Gastroesophageal sphincter (tissue), 4 donors: Measurements from ENCODE around the gene ZC3H15. TPM values are rescaled to one million over a fixed set of nuclear protein-coding genes. Genes with fewer than 3 reads are reported as not detected.

Experiments
- ATAC-seq: fragments of 150-250 bp; one replicate; pipeline ENCODE4 v1.9.1; 2016; ENCODE audit warnings: mild to moderate bottlenecking, moderate library complexity
- H3K27ac ChIP-seq, 4 donors: fragments of 200-600 bp; sonication (generic) in 3 of 4; 1 replicate in 3 of 4; 2 replicates in 1 of 4; pipeline ENCODE4 v1.5.1; 2016 to 2019
- H3K27me3 ChIP-seq: fragments of 200-600 bp; sonication (generic); one replicate; pipeline ENCODE4 v1.5.1; 2019
- H3K36me3 ChIP-seq, 2 donors: fragments of 200-600 bp; sonication (generic); one replicate each; pipeline ENCODE4 v1.5.1; 2019; ENCODE audit warnings: control low read depth in 1 of 2
- H3K4me1 ChIP-seq, 3 donors: fragments of 200-600 bp; sonication (generic); 1 replicate in 2 of 3; 2 replicates in 1 of 3; pipeline ENCODE4 v1.5.1; 2016 to 2019; ENCODE audit warnings: control low read depth in 2 of 3
- H3K4me3 ChIP-seq, 2 donors: fragments of 200-600 bp; sonication (generic); one replicate each; pipeline ENCODE4 v1.5.1; 2019; ENCODE audit warnings: mild to moderate bottlenecking in 1 of 2, moderate library complexity in 1 of 2
- H3K9me3 ChIP-seq, 3 donors: fragments of 200-600 bp; sonication (generic); one replicate each; pipeline ENCODE4 v1.5.1; 2017 to 2019; ENCODE audit warnings: control low read depth in 2 of 3
- EP300 ChIP-seq: sonication (generic); formaldehyde crosslinking; IDR thresholded peaks from one replicate; pipeline ENCODE4 v1.6.1; 2017; ENCODE audit warnings: antibody characterized with exemption, mild to moderate bottlenecking
- POLR2A ChIP-seq, 2 donors: fragments of 450-650 bp; IDR thresholded peaks; one replicate each; pipeline ENCODE4 v1.6.1; 2017; ENCODE audit warnings: antibody characterized with exemption in 2 of 2, mild to moderate bottlenecking in 2 of 2, moderate library complexity in 1 of 2
- POLR2AphosphoS5 ChIP-seq: sonication (generic); formaldehyde crosslinking; IDR thresholded peaks from one replicate; pipeline ENCODE4 v1.6.1; 2017; ENCODE audit warnings: antibody characterized with exemption
- WGBS, 2 donors: methylation state at CpG; one replicate each; pipeline ENCODE4 v1.1.5; 2018; ENCODE audit warnings: low coverage in 1 of 2; 5-methylcytosine and 5-hydroxymethylcytosine counted together
- total RNA-seq, 4 donors: library from RNA; depleted of rRNA; stranded (reverse); fragments of >200 nt; gene quantifications; one replicate each; pipeline ENCODE4 v1.1.0, GENCODE V29; 2016
- TF ChIP-seq, protein P1 (sequence below), 4 experiments: fragments of 200-600 bp in 2 of 4; fragments of 450-650 bp in 2 of 4; sonication (generic) in 1 of 4; IDR thresholded peaks; one replicate each; pipeline ENCODE4 v1.5.1; 2017 to 2019; ENCODE audit warnings: antibody characterized with exemption in 4 of 4, mild to moderate bottlenecking in 2 of 4, moderate library complexity in 2 of 4

The ZC3H15 gene
- total RNA-seq, 4 donors from 2014 or later = 46.3 to 74.6 (median 67.4) TPM

DNA sequence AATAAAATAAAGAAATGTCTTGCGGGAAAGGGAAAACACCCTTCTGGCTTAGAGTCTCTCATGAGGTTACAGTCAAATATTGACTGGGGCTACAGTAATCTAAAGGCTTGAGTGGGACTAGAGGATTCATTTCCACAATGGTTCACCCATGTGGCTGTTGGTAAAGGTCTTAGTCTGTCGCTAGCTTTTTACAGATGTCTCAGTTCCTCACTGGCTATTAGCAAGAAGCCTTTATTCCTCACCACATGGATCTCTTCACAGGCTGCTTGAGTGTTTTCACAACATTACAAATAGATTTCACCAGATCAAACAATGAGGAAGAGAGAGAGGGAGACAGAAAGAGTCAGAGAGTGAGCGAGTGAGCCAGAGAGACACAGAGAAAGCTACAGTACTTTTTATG is 8.3 kb upstream of the ZC3H15 start:
- no peak overlapping the region for H3K27ac ChIP-seq
- H3K4me1 ChIP-seq = no peaks in the 10 kb centered on the region
- H3K4me3 ChIP-seq = no peak overlapping the region
- WGBS, 2 donors = 61 to 94% methylated on average over 3 of the region's 3 CpGs
- H3K27me3 ChIP-seq = no peaks in the 10 kb centered on the region
- TF ChIP-seq POLR2A (IDR thresholded peaks at IDR 0.05) = no peak
- no peak for TF ChIP-seq POLR2AphosphoS5
- no peak for TF ChIP-seq EP300
- TF ChIP-seq, protein P1, sequence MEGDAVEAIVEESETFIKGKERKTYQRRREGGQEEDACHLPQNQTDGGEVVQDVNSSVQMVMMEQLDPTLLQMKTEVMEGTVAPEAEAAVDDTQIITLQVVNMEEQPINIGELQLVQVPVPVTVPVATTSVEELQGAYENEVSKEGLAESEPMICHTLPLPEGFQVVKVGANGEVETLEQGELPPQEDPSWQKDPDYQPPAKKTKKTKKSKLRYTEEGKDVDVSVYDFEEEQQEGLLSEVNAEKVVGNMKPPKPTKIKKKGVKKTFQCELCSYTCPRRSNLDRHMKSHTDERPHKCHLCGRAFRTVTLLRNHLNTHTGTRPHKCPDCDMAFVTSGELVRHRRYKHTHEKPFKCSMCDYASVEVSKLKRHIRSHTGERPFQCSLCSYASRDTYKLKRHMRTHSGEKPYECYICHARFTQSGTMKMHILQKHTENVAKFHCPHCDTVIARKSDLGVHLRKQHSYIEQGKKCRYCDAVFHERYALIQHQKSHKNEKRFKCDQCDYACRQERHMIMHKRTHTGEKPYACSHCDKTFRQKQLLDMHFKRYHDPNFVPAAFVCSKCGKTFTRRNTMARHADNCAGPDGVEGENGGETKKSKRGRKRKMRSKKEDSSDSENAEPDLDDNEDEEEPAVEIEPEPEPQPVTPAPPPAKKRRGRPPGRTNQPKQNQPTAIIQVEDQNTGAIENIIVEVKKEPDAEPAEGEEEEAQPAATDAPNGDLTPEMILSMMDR (IDR thresholded peaks at IDR 0.05) = no peak
- ATAC-seq = no peak
- H3K36me3 ChIP-seq = no peaks in the 10 kb centered on the region
- H3K9me3 ChIP-seq = no peaks in the 10 kb centered on the region

DNA sequence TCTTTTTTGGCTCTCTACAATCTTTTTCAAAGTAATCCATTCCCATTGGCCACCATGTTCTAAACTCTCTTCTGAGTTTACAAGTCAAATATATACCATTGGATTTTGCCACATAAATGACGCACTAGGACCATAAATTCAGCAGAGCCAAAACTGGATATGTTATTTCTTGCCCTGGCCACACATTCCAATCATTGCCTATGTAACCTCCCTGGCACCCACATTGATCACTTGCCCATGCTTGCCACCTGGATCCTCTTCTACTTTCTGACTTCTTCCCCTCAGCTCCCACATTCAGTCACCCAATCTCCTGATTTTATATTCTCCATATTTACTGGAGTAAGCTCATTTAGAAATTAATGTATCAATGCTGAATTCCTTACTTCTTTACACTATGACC is 5.1 kb upstream of the ZC3H15 start:
- 88 to 100% methylated on average over 1 of the region's 1 CpG for WGBS, 2 donors
- TF ChIP-seq EP300 (no peak), POLR2A (IDR thresholded peaks at IDR 0.05) (no peak), POLR2AphosphoS5 (no peak)
- H3K9me3 ChIP-seq = no peaks in the 10 kb centered on the region

DNA sequence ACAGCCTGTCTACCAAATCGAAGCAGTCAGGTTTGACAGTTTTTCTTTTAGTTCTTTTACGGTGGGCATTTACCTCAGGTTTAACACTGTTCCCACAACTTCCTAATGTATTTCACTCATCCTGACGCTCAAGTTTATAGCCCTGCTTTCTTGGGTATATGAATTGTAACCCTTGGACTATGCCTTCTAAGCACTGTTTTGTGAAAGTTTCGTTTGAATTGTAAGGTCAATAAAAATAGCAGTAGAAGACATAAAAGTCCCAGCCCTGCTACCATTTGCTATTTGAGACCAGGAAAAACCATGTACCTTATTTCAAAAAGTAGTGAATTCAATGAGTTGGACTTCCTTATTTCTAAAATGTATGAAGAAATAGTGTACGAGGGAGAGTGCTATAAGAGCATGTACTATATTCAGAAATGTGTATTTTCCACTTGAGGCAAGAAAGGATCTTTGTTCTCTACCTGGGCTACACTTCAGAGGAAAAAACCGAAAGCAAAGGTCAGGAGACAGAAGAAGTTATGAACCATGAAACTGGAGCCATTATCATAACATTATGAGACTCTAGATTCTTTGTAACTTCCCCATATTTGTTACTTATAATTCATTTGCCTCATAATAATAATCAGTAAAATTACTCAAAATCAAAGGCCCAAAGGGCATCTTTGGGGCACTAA is 1.9 kb upstream of the ZC3H15 start:
- 78 to 87% methylated on average over 6 of the region's 6 CpGs for WGBS, 2 donors
- no peaks in the 10 kb centered on the region for H3K27me3 ChIP-seq
- H3K4me1 ChIP-seq = peaks cover 10 to 43% (median 11%) of the 10 kb centered on the region in 3 donors
- no peaks in the 10 kb centered on the region for H3K36me3 ChIP-seq
- H3K9me3 ChIP-seq = no peaks in the 10 kb centered on the region
- H3K4me3 ChIP-seq = no peak overlapping the region
- ATAC-seq = no peak
- no peak overlapping the region for H3K27ac ChIP-seq
- TF ChIP-seq POLR2A (IDR thresholded peaks at IDR 0.05) (no peak), POLR2AphosphoS5 (no peak), EP300 (no peak)

More for the DNA sequence above, 5.1 kb upstream of the ZC3H15 start:
- Histone ChIP-seq H3K4me3 (no peak overlapping the region), H3K27me3 (no peaks in the 10 kb centered on the region), H3K4me1 (peaks cover 0 to 21% (median 4%) of the 10 kb centered on the region in 3 donors), H3K36me3 (no peaks in the 10 kb centered on the region), H3K27ac (no peak overlapping the region)
- no peak for ATAC-seq

DNA sequence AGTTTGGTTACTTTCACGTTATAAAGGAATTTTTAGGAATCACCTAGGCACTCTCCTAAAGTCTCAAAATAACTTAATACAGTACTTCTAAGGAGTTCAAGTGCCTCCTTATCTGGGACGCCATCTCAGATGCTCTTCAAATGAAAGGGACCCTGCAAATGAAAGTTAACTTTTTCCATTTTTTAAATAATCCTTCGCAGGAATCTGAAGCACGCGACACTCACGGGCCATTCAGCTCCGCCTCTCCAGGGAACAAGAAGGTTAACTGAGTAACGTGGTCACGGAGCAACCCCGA is 537 bp upstream of the ZC3H15 start:
- peak overlapping the region; percentile 76 to 92 for H3K4me3 ChIP-seq
- H3K4me1 ChIP-seq = peaks cover 10 to 54% (median 16%) of the 10 kb centered on the region in 3 donors
- 0 to 1% methylated on average over 5 to 10 of the region's 10 CpGs for WGBS, 2 donors
- H3K27ac ChIP-seq = peak overlapping the region; percentile 86 to 97 (median 92)
- peak; percentile 64 for ATAC-seq
- H3K36me3 ChIP-seq = no peaks in the 10 kb centered on the region
- TF ChIP-seq POLR2AphosphoS5 (no peak), EP300 (no peak), POLR2A (IDR thresholded peaks at IDR 0.05) (no peak)
- TF ChIP-seq, protein P1 (IDR thresholded peaks at IDR 0.05) = no peak
- no peaks in the 10 kb centered on the region for H3K27me3 ChIP-seq
- no peaks in the 10 kb centered on the region for H3K9me3 ChIP-seq

DNA sequence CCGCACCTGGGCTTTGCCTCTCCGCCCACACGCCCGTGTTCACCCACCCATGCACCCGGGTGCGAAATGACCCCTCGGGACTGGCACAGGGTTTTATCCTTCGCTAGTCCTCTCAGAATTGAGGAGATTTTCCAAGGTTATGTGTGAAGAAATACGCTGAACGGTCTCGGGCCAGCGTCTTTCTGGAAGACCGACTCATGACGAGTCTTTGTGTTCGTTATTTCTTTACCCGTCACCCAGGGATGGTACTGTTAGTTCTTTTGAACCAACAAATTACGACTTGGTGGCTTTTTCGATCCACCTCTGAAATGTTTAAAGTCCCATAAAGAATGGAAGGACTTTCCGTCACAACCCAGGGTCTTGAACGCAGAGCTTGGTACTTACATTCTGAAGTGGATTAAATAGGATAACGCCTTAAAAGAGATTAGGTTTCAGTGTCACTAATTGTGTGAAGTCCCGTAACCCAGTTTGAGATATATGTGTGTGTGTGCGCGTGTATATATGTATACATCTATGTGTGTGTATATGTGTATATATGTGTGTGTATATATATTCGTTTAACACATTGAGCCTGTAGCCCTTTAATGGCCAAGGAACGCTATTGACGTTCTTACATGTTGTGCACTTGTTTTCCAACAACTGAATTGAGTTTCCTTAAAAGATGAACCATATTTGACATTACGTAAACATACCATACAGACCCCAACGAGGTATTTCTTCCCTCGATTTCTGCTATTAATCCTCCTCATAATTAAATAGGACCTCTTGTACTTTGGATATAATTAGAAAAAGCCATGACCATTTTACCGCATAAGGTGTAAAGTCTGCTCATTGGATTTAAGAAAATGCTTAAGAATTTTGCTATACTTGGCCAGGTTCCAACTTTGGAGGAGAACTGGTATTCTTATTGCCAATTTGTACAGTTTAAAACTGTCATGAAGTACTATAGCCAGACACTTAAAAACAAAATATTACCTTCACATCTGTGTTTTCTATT is 889 bp downstream of the ZC3H15 start:
- H3K36me3 ChIP-seq = no peaks in the 10 kb centered on the region
- 2% methylated on average over 22 to 30 of the region's 31 CpGs for WGBS, 2 donors
- no peaks in the 10 kb centered on the region for H3K9me3 ChIP-seq
- H3K4me1 ChIP-seq = peaks cover 10 to 68% (median 24%) of the 10 kb centered on the region in 3 donors
- peak overlapping the region; percentile 76 to 92 for H3K4me3 ChIP-seq
- H3K27ac ChIP-seq = peak overlapping the region; percentile 86 to 97 (median 92)
- no peaks in the 10 kb centered on the region for H3K27me3 ChIP-seq
- no peak for ATAC-seq
- TF ChIP-seq, protein P1 (IDR thresholded peaks at IDR 0.05) = no peak
- no peak for TF ChIP-seq EP300
- TF ChIP-seq POLR2A (IDR thresholded peaks at IDR 0.05) = no peak
- no peak for TF ChIP-seq POLR2AphosphoS5
